Hepatocyte (in vitro differentiated cells): ENCODE measurements around the gene CAMK1G.

Experiments used
- EZH2phosphoT487 ChIP-seq: fragments of 200-600 bp; sonication (generic); IDR thresholded peaks from one replicate; pipeline ENCODE4 v1.6.1; 2018; ENCODE audit warnings: antibody characterized with exemption, mild to moderate bottlenecking, low read depth, moderate library complexity; ENCODE audit not compliant: unreplicated experiment, severe bottlenecking
- TF ChIP-seq, protein P1 (sequence below): fragments of 200-600 bp; sonication (generic); IDR thresholded peaks from 2 replicates; pipeline ENCODE4 v1.5.1; 2016; ENCODE audit warnings: antibody characterized with exemption, mild to moderate bottlenecking; ENCODE audit not compliant: poor library complexity

- TF ChIP-seq, protein P1, sequence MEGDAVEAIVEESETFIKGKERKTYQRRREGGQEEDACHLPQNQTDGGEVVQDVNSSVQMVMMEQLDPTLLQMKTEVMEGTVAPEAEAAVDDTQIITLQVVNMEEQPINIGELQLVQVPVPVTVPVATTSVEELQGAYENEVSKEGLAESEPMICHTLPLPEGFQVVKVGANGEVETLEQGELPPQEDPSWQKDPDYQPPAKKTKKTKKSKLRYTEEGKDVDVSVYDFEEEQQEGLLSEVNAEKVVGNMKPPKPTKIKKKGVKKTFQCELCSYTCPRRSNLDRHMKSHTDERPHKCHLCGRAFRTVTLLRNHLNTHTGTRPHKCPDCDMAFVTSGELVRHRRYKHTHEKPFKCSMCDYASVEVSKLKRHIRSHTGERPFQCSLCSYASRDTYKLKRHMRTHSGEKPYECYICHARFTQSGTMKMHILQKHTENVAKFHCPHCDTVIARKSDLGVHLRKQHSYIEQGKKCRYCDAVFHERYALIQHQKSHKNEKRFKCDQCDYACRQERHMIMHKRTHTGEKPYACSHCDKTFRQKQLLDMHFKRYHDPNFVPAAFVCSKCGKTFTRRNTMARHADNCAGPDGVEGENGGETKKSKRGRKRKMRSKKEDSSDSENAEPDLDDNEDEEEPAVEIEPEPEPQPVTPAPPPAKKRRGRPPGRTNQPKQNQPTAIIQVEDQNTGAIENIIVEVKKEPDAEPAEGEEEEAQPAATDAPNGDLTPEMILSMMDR = no peak
- no peak for TF ChIP-seq EZH2phosphoT487
These were observed 23.0 kb upstream of the CAMK1G start for GRCh38 chr1:209560529-209560928.
